ENCODE measurements around the gene ART1.

Gene ART1

GRCh38 chr11:3666023-3666530 is 21.1 kb downstream of the ART1 start:
- FAIRE-seq: no peak
- DNase-seq (ENCODE audit: insufficient read length, low spot score): no peak
- no peak for TF ChIP-seq POLR2A (IDR thresholded peaks at IDR 0.05; ENCODE audit: low read depth, low read length)

- no peak for DNase-seq (ENCODE audit: insufficient read length, low spot score)
- TF ChIP-seq POLR2A (IDR thresholded peaks at IDR 0.05; ENCODE audit: low read depth, low read length): no peak
- FAIRE-seq: no peak
These were observed 22.5 kb downstream of the ART1 start for GRCh38 chr11:3667149-3668035.

- no peak for FAIRE-seq
- DNase-seq (ENCODE audit: insufficient read length, low spot score): no peak
- no peak for TF ChIP-seq POLR2A (IDR thresholded peaks at IDR 0.05; ENCODE audit: low read depth, low read length)
These were observed 24.2 kb downstream of the ART1 start for GRCh38 chr11:3669128-3669527.

- FAIRE-seq (no peak), DNase-seq (ENCODE audit: insufficient read length, low spot score) (no peak)
- TF ChIP-seq POLR2A (IDR thresholded peaks at IDR 0.05; ENCODE audit: low read depth, low read length): no peak
These were observed 24.8 kb downstream of the ART1 start for GRCh38 chr11:3669742-3670183.

GRCh38 chr11:3671334-3672254 is 26.7 kb downstream of the ART1 start, which contains the start of gene CHRNA10:
CHRNA10 (minus strand) TSS chr11:3671384; CDS start chr11:3671312, 72 bp downstream.
- no peak for DNase-seq (ENCODE audit: insufficient read length, low spot score)
- FAIRE-seq: no peak
- no peak for TF ChIP-seq POLR2A (IDR thresholded peaks at IDR 0.05; ENCODE audit: low read depth, low read length)

GRCh38 chr11:3674189-3674588 is 29.3 kb downstream of the ART1 start:
- peak; percentile 92 for DNase-seq (ENCODE audit: insufficient read length, low spot score)
- FAIRE-seq: peak; percentile 61
- no peak for TF ChIP-seq POLR2A (IDR thresholded peaks at IDR 0.05; ENCODE audit: low read depth, low read length)

- DNase-seq (ENCODE audit: insufficient read length, low spot score): no peak
- TF ChIP-seq POLR2A (IDR thresholded peaks at IDR 0.05; ENCODE audit: low read depth, low read length): no peak
- no peak for FAIRE-seq
These were observed 31.0 kb downstream of the ART1 start for GRCh38 chr11:3675971-3676370.

- TF ChIP-seq POLR2A (IDR thresholded peaks at IDR 0.05; ENCODE audit: low read depth, low read length): no peak
- FAIRE-seq (no peak), DNase-seq (ENCODE audit: insufficient read length, low spot score) (no peak)
These were observed 34.1 kb downstream of the ART1 start for GRCh38 chr11:3679077-3679476.

GRCh38 chr11:3683039-3683438 is 38.1 kb downstream of the ART1 start:
- TF ChIP-seq POLR2A (IDR thresholded peaks at IDR 0.05; ENCODE audit: low read depth, low read length): no peak
- no peak for DNase-seq (ENCODE audit: insufficient read length, low spot score)
- no peak for FAIRE-seq

GRCh38 chr11:3684129-3684818 is 39.3 kb downstream of the ART1 start:
- no peak for DNase-seq (ENCODE audit: insufficient read length, low spot score)
- TF ChIP-seq POLR2A (IDR thresholded peaks at IDR 0.05; ENCODE audit: low read depth, low read length): no peak
- no peak for FAIRE-seq

- TF ChIP-seq POLR2A (IDR thresholded peaks at IDR 0.05; ENCODE audit: low read depth, low read length): no peak
- no peak for FAIRE-seq
- DNase-seq (ENCODE audit: insufficient read length, low spot score): no peak
These were observed 39.9 kb downstream of the ART1 start for GRCh38 chr11:3684819-3685172.

GRCh38 chr11:3685923-3686322 is 41.0 kb downstream of the ART1 start:
- FAIRE-seq (no peak), DNase-seq (ENCODE audit: insufficient read length, low spot score) (no peak)
- TF ChIP-seq POLR2A (IDR thresholded peaks at IDR 0.05; ENCODE audit: low read depth, low read length): no peak

GRCh38 chr11:3686751-3687150 is 41.8 kb downstream of the ART1 start:
- FAIRE-seq (no peak), DNase-seq (ENCODE audit: insufficient read length, low spot score) (no peak)

More at GRCh38 chr11:3686751-3687150, 41.8 kb downstream of the ART1 start:
- TF ChIP-seq POLR2A (IDR thresholded peaks at IDR 0.05; ENCODE audit: low read depth, low read length): no peak

All from H54 (cell line).